Parathyroid adenoma (tissue), 2 donors: ENCODE measurements around the gene MAK.

ENCODE experiments used
- H2AFZ ChIP-seq: fragments of 300-600 bp; sonication (generic); one replicate; pipeline ENCODE4 v1.7.0; 2017; ENCODE audit warnings: antibody characterized with exemption, mild to moderate bottlenecking
- H3K27ac ChIP-seq: fragments of 300-600 bp; sonication (generic); one replicate; pipeline ENCODE4 v1.7.0; 2017
- H3K27me3 ChIP-seq: fragments of 300-600 bp; sonication (generic); one replicate; pipeline ENCODE4 v1.7.0; 2017; ENCODE audit warnings: low read length; ENCODE audit not compliant: control insufficient read depth, insufficient read depth
- H3K36me3 ChIP-seq: fragments of 300-600 bp; sonication (generic); one replicate; pipeline ENCODE4 v1.7.0; 2017; ENCODE audit warnings: low read length; ENCODE audit not compliant: control insufficient read depth, insufficient read depth
- H3K4me1 ChIP-seq: fragments of 300-600 bp; sonication (generic); one replicate; pipeline ENCODE4 v1.7.0; 2017; ENCODE audit warnings: control low read depth
- H3K4me2 ChIP-seq: fragments of 300-600 bp; sonication (generic); one replicate; pipeline ENCODE4 v1.7.0; 2017; ENCODE audit warnings: low read length
- H3K4me3 ChIP-seq: fragments of 300-600 bp; sonication (generic); one replicate; pipeline ENCODE4 v1.7.0; 2017; ENCODE audit warnings: low read depth, low read length
- H3K79me2 ChIP-seq: fragments of 300-600 bp; sonication (generic); one replicate; pipeline ENCODE4 v1.7.0; 2017; ENCODE audit warnings: control low read depth
- H3K9ac ChIP-seq: fragments of 300-600 bp; sonication (generic); one replicate; pipeline ENCODE4 v1.7.0; 2017; ENCODE audit warnings: mild to moderate bottlenecking
- H3K9me3 ChIP-seq: fragments of 300-600 bp; sonication (generic); one replicate; pipeline ENCODE4 v1.7.0; 2017; ENCODE audit warnings: low read length; ENCODE audit not compliant: control insufficient read depth
- TF ChIP-seq, protein P1 (sequence below): fragments of 300-600 bp; sonication (generic); IDR thresholded peaks from one replicate; pipeline ENCODE4 v1.7.0; 2017; ENCODE audit warnings: antibody characterized with exemption, mild to moderate bottlenecking
- donor health status: primary hyperparathyroidism.

The MAK gene

GRCh38 chr6:10720265-10720959, 117.9 kb downstream of the MAK start:
- Histone ChIP-seq H3K4me1 (peaks cover 9% of the 10 kb centered on the region), H3K36me3 (no peaks in the 10 kb centered on the region), H3K4me2 (no peak overlapping the region), H3K9ac (no peak overlapping the region), H3K79me2 (peaks cover 5% of the 10 kb centered on the region), H3K9me3 (no peaks in the 10 kb centered on the region), H2AFZ (peak overlapping the region; percentile 88), H3K4me3 (no peak overlapping the region), H3K27ac (peak overlapping the region; percentile 64), H3K27me3 (no peaks in the 10 kb centered on the region)
- TF ChIP-seq, protein P1, sequence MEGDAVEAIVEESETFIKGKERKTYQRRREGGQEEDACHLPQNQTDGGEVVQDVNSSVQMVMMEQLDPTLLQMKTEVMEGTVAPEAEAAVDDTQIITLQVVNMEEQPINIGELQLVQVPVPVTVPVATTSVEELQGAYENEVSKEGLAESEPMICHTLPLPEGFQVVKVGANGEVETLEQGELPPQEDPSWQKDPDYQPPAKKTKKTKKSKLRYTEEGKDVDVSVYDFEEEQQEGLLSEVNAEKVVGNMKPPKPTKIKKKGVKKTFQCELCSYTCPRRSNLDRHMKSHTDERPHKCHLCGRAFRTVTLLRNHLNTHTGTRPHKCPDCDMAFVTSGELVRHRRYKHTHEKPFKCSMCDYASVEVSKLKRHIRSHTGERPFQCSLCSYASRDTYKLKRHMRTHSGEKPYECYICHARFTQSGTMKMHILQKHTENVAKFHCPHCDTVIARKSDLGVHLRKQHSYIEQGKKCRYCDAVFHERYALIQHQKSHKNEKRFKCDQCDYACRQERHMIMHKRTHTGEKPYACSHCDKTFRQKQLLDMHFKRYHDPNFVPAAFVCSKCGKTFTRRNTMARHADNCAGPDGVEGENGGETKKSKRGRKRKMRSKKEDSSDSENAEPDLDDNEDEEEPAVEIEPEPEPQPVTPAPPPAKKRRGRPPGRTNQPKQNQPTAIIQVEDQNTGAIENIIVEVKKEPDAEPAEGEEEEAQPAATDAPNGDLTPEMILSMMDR: no peak

DNA sequence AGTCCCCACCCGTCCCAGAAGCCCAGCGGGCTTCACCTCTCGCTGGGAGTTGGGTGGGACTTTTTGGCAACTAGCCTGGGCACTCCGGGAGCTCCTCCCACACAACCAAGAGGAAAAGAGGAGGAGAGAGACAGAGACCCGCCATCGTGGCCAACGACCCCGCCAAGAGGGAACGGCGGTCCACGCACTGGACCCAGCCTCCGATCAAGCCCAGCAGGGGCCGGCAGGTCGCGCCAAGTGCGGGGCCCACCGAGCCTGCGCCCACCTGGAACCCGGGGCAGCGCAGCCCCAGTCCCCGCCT, 118.4 kb downstream of the MAK start:
- Histone ChIP-seq H3K9ac (no peak overlapping the region), H3K9me3 (no peaks in the 10 kb centered on the region), H3K4me2 (no peak overlapping the region), H3K27ac (peak overlapping the region; percentile 64), H3K27me3 (no peaks in the 10 kb centered on the region), H3K79me2 (peaks cover 5% of the 10 kb centered on the region), H3K36me3 (no peaks in the 10 kb centered on the region), H3K4me1 (peaks cover 9% of the 10 kb centered on the region), H3K4me3 (no peak overlapping the region), H2AFZ (peak overlapping the region; percentile 88)
- TF ChIP-seq, protein P1: no peak

DNA sequence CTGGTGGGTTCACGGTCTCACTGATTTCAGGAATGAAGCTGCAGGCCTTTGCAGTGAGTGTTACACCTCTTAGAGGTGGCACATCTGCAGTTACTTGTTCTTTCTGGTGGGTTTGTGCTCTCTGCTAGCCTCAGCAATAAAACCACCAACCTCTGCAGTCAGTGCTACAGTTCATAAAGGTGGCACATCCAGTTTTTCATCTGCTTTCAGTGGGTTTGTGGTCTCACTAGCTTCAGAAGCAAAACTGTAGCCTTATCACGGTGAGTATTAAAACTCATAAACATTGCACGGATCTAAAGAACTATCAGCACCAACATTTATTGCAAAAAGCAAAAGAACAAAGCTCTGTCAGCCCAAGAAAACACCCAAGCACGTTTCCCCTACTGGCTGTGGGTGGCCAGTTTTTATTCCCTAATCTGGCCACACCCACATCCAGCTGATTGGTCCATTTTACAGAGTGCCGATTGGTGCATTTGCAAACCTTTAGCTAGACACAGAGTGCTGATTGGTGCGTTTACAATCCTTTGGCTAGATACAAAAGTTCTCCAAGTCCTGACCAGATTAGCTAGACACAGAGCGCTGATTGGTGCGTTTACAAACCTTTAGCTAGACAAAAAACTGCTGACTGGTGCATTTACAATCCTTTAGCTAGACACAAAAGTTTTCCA, 118.9 kb downstream of the MAK start:
- Histone ChIP-seq H3K4me3 (no peak overlapping the region), H2AFZ (peak overlapping the region; percentile 88), H3K36me3 (no peaks in the 10 kb centered on the region), H3K79me2 (peaks cover 5% of the 10 kb centered on the region), H3K27ac (peak overlapping the region; percentile 64), H3K4me2 (no peak overlapping the region), H3K27me3 (no peaks in the 10 kb centered on the region), H3K9me3 (no peaks in the 10 kb centered on the region), H3K9ac (no peak overlapping the region), H3K4me1 (peaks cover 8% of the 10 kb centered on the region)
- TF ChIP-seq, protein P1: no peak

GRCh38 chr6:10713962-10714361, 124.4 kb downstream of the MAK start:
- H3K9me3 ChIP-seq: no peaks in the 10 kb centered on the region

More at GRCh38 chr6:10713962-10714361, 124.4 kb downstream of the MAK start:
- no peak overlapping the region for H3K27ac ChIP-seq
- no peak overlapping the region for H3K9ac ChIP-seq
- no peak overlapping the region for H3K4me3 ChIP-seq
- H2AFZ ChIP-seq: no peak overlapping the region
- H3K79me2 ChIP-seq: no peaks in the 10 kb centered on the region
- H3K4me1 ChIP-seq: no peaks in the 10 kb centered on the region
- TF ChIP-seq, protein P1: no peak
- H3K4me2 ChIP-seq: no peak overlapping the region
- H3K27me3 ChIP-seq: no peaks in the 10 kb centered on the region
- H3K36me3 ChIP-seq: no peaks in the 10 kb centered on the region
